Omental fat pad (tissue), 4 donors: ENCODE results near the gene LCN6. TPM values are rescaled to one million over a fixed set of nuclear protein-coding genes. Genes with fewer than 3 reads are reported as not detected.

Experiments
- ATAC-seq: fragments of 150-250 bp; one replicate; pipeline ENCODE4 v1.9.1; 2016; ENCODE audit warnings: mild to moderate bottlenecking, moderate library complexity; ENCODE audit not compliant: low FRiP score
- DNase-seq: peaks from one replicate; pipeline ENCODE4 v3.0.0-alpha.2; 2019; ENCODE audit warnings: low spot score
- CTCF ChIP-seq, 3 donors: fragments of 450-650 bp; IDR thresholded peaks; one replicate each; pipeline ENCODE4 v1.5.1; 2016 to 2017; ENCODE audit warnings: antibody characterized with exemption in 3 of 3, mild to moderate bottlenecking in 3 of 3, moderate library complexity in 2 of 3
- total RNA-seq, 4 donors: library from RNA; depleted of rRNA; stranded (reverse); fragments of >200 nt; gene quantifications; one replicate each; pipeline ENCODE4 v1.1.0, GENCODE V29; 2016

The LCN6 gene
- total RNA-seq, 4 donors from 2014 or later: 5.0 to 24.1 (median 9.0) TPM

- DNase-seq (no peak), ATAC-seq (no peak)
- no peak for TF ChIP-seq CTCF (IDR thresholded peaks at IDR 0.05)
These were observed 23.6 kb downstream of the LCN6 start for GRCh38 chr9:136724772-136725171.

GRCh38 chr9:136723989-136724388, 24.3 kb downstream of the LCN6 start:
- DNase-seq (no peak), ATAC-seq (no peak)
- no peak for TF ChIP-seq CTCF (IDR thresholded peaks at IDR 0.05)

GRCh38 chr9:136723362-136723976, 24.9 kb downstream of the LCN6 start:
- DNase-seq: no peak
- no peak for TF ChIP-seq CTCF (IDR thresholded peaks at IDR 0.05)

GRCh38 chr9:136722969-136723356, 25.4 kb downstream of the LCN6 start:
- ATAC-seq: no peak
- DNase-seq: no peak
- no peak for TF ChIP-seq CTCF (IDR thresholded peaks at IDR 0.05)

More at GRCh38 chr9:136723362-136723976, 24.9 kb downstream of the LCN6 start:
- no peak for ATAC-seq

GRCh38 chr9:136722093-136722968, 26.0 kb downstream of the LCN6 start:
- DNase-seq: no peak
- no peak for TF ChIP-seq CTCF (IDR thresholded peaks at IDR 0.05)
- ATAC-seq: no peak

GRCh38 chr9:136721339-136722092, 26.8 kb downstream of the LCN6 start:
- ATAC-seq: peak; percentile 7
- no peak for TF ChIP-seq CTCF (IDR thresholded peaks at IDR 0.05)
- DNase-seq: no peak
